ENCODE results near the gene PPP2R1A.

PPP2R1A gene

DNA sequence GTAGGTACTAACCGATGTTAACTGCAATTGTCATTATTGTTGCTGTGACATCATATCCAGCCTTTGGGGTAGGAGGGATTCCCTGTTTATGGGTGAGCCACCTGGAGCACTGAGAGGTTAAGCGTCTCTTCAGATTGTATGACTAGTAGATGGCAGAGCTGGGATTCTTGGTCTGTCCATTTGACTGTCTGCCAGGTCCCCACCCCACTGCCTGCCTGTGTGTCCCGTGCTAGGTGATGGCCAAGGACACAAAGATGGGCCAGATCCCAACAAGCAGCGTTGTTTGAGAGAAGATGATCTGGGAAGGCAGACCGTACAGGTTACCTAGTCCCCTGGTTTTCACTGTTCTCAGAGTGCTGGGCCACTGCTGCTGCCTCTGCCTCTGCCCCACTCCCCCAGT, 16.6 kb downstream of the PPP2R1A start:
- no peak for DNase-seq

GRCh38 chr19:52211203-52211602, 21.4 kb downstream of the PPP2R1A start:
- no peak for DNase-seq

DNA sequence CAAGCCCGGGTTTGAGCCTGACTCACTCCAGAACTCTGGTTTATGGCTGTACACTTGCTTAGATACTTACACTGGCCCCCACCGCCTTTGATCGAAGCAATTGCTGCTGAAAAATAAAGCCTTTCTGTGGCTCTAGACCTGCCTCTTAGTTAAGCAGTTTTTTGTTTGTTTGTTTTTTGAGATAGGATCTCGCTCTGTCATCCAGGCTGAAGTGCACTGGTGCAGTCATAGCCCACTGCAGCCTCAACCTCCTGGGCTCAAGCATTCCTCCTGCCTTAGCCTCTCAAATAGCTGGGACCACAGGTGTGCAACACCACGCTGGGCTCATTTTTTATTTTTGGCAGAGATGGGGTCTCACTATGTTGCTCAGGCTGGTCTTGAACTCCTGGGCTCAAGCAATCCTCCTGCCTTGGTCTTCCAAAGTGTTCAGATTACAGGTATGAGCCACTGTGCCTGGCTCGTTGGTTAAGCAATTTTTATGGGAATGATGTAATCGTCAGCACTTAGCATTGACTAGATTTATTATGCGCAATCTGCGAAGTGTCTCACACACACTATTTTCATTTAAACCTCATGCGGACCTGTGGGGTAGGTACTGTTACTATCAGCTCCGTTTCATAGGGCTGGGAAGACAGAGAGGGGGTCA, 22.2 kb downstream of the PPP2R1A start:
- no peak for DNase-seq

DNA sequence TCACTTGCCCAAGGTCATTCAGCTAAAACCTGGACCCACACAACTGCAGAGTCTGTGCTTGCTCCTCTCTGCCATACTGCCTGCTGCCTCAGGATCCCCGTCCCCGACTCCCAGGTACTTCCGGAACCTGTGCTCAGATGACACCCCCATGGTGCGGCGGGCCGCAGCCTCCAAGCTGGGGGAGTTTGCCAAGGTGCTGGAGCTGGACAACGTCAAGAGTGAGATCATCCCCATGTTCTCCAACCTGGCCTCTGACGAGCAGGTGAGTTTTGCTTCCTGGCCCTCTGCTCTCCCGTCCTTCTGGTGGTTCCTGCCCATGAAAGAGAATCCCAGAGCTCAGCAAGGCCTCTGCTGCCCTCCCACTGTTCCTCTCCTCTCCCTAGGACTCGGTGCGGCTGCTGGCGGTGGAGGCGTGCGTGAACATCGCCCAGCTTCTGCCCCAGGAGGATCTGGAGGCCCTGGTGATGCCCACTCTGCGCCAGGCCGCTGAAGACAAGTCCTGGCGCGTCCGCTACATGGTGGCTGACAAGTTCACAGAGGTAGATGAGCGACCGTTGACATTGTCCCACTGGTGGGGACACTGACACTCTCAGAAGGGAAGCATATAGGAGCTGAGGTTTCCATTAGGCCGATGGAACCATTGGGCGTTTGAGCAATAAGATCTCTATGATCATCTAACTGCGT, 22.9 kb downstream of the PPP2R1A start:
- no peak for DNase-seq

- DNase-seq = no peak
Measured at GRCh38 chr19:52214241-52214640, 24.4 kb downstream of the PPP2R1A start.

DNA sequence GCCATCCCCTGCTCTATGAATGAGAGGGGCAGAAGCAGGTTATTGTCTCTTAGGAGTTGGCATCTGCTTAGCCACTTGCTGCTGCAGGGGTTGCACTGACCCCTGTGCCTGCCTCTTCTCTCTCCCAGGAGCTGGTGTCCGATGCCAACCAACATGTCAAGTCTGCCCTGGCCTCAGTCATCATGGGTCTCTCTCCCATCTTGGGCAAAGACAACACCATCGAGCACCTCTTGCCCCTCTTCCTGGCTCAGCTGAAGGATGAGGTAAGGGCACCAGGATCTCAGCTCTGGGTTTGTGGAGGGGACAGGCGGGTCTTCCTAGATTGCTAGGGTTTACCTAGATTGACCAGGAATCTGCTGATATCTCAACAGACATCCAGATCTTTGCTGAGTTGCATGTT, 26.5 kb downstream of the PPP2R1A start:
- DNase-seq = no peak

GRCh38 chr19:52217576-52217975, 27.7 kb downstream of the PPP2R1A start:
- no peak for DNase-seq

DNA sequence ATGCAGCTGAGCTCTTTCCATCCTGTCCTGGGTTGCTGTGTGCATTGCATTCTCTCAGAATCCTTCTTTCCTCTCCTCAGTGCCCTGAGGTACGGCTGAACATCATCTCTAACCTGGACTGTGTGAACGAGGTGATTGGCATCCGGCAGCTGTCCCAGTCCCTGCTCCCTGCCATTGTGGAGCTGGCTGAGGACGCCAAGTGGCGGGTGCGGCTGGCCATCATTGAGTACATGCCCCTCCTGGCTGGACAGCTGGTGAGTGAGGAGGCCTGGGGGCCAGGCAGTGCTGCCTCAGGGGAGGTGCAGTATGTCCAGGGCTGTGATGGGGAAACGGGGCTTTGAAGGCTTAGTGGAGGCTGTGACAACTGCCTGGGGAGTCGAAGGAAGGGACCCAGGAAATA, 29.8 kb downstream of the PPP2R1A start:
- no peak for DNase-seq

GRCh38 chr19:52221031-52221430, 31.2 kb downstream of the PPP2R1A start:
- no peak for DNase-seq

DNA sequence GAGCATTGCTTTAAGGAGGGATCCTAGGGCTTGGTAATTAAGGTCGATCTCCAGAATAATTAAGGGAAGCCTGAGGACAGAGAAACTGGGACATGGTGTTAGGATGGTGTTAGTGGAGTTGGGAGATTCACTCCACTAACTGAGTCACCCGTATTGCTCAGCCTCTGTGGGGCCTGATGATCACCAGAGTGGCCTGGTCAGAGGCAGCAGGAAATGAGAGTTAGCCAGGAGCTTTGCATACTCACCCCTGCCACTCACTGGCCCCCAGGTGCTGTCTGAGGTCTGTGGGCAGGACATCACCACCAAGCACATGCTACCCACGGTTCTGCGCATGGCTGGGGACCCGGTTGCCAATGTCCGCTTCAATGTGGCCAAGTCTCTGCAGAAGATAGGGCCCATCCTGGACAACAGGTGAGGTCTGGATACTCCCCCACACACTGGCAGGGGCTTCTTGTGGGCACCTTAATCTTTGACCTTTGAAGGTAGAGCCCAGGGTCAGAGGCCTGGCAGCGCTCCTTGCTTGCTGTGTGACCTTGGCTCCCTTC, 32.1 kb downstream of the PPP2R1A start:
- DNase-seq = no peak

DNA sequence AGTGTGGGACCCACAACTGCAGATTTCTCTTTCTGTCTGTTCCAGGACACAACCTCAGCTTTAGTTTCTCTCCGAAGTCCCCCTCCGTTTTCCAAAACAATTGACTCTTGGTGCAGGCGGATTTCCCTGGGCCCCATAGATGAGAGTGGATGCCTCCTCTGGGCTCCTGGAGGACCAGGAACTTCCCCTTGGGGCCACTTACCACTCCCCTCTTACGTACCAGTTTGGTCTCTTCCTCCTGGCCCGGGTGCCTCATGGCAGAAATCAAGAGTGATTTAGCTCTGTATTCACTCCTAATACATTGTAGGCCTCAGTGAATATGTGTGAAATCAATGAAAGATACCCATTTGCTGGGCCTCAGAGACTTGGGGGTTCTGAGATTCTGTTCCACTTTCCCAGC, 34.4 kb downstream of the PPP2R1A start:
- no peak for DNase-seq

DNA sequence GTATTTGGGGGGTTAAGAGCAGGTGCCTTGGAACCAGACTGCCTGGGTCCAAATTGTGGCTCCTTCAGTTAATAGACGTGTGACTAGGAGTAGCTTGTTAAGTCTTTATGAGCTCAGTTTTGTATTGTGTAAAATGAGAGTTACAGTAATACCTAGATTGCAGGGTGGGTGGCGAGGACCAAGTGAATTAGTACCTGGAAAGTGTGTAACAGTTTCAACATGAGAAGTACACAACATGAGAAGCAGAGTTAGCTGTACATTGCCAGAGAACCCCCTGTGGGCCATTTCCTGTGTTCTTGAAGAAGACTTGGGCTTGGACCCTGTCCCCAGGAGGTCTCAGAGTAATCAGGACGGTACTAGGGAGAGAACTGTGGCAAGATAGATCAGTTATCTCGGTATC, 36.8 kb downstream of the PPP2R1A start:
- no peak for DNase-seq

DNA sequence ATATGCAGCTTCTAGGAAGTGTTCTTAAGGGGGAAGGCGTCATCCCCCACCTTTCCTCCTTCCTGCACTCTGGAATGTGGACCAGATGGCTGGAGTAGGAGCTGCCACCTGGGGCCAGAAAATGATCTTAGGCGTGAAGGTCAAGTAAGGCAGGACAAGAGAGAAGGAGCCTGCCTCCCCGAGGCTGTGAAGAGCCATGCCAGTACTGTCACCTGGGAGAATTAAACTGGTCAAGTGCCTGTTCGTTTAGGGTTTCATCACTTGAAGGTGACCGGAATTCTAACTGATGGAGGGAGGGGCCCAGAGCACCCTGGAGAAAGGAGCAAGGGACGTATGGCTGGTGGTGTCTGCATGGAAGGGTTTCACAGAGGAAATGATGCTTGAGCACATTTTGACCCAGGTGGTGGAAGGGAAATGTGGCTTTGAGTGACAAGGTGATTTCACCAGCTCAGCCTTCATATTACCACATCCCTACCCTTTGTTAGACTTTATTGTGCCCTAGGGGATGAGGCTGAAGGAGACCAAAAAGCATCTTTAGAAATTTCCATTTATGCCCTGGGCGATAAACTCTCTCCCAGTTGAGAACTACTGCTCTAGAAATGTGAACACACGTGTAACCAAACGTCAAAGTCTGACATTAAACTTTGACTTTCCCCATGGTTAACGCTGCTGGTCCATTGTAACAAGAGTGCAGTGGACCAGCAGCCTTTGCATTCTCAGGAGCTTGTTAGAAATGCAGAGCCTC, 37.5 kb downstream of the PPP2R1A start:
- DNase-seq = no peak

DNA sequence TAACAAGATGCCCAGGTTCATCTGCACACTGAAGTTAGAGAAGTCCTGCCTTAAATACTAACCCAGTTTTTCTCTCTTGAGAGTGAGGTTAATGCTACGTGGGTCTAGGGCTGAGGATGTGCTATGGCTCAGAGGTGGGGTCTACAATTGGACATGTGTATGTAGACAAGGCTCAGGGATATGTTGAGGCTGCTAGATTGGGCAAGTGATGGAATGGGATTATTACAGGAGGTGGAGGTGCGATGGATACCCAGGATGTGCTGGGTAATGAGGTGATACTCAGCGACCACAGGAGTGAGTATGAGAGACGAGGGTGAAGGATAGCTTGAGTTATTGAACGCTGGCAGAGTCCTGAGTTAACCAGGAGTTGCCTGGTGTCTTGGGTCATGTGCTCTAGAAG, 38.1 kb downstream of the PPP2R1A start:
- DNase-seq = no peak

- DNase-seq = no peak
Measured at GRCh38 chr19:52229524-52229923, 39.7 kb downstream of the PPP2R1A start.

DNA sequence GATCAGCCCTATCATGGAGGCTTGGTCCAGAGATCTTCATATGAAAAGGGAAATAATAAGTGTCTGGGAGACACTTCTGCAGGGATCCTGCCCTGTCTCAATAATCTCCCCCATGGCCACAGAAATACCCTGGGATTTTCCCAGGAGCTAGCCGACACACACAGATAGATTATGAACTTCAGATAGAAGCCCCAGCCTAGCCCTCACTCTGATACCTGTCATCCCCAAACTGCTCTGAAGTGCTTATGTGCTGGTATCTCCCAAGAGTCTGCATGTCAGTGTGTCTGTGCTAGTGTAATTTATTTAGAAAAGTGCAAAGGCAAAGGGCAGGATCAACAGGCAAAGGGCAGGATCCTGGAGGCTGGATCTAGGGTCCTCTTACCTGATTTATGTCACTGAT, 40.8 kb downstream of the PPP2R1A start:
- DNase-seq = no peak

DNA sequence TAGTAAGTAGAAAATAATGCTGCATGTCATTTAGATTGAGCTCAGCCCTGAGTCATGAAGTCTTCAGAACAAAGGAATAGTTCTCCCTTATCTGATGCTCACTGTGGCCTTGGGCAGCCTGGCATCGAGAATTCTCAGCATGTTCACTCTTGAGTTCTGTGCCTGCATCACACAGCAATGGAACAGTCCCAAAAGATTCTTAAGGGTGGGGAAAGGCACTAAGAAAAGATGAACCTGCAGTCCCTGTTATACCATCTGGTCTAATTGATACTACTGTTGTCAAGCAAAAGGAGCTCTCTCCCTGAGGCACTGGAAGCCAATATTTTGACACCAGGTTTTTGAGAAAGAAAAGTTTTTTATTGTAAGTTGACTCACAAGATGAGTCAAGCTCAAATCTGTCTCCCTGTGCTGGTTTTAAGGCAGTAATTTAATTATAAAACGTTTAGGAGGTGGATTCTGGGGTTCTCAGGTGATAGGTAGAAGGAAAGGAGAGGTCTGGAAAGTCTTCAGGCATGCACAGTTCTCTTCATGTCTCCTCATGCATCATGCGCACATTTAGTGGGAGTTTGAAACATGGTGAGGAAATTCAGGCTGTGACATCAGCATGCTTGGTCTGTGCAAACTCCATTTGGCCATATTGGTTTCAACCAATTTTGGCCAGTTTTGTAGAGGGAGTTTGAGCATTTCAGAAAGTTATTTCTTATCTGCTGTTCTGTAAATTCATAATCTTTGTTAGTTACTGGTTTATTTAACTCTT, 41.5 kb downstream of the PPP2R1A start:
- DNase-seq = no peak

- no peak for DNase-seq
Measured at GRCh38 chr19:52234406-52234805, 44.6 kb downstream of the PPP2R1A start.

DNA sequence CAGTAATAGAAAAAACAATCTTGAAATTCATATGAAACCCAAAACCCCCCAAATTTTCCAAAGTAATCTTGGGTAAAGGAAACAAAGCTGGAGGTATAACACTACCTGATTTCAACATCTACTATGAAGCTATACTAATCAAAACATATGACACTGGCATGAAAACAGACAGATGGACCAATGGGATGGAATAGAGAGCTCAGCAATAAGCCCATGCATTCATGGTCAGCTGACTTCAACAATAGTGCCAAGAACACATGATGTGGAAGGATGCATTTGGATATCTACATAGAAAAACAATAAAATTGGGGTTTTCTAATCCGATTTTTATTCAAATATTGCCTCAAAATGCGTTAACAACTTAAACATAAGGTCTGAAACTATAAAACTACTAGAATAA, 47.3 kb downstream of the PPP2R1A start:
- DNase-seq = no peak

GRCh38 chr19:52237771-52238400, 48.0 kb downstream of the PPP2R1A start:
- DNase-seq = peak; percentile 70

- DNase-seq = no peak
Measured at GRCh38 chr19:52244021-52244420, 54.2 kb downstream of the PPP2R1A start.

- DNase-seq = peak; percentile 77
Measured at GRCh38 chr19:52248241-52248640, 58.4 kb downstream of the PPP2R1A start.

- DNase-seq = no peak
Measured at GRCh38 chr19:52258426-52258825, 68.6 kb downstream of the PPP2R1A start.
